HG03280 (cell line): ENCODE measurements around the gene UNC5C.
"Not testable (repeated sequence)": the region's sequence is repeated elsewhere in the genome, so short reads cannot be mapped to it uniquely, and the experiment has no call there.

Source experiments
- ATAC-seq: cut with Tn5 transposase; IDR thresholded peaks from one replicate; pipeline ENCODE4 v1.9.1; 2021; ENCODE audit warnings: mild to moderate bottlenecking, moderate library complexity; ENCODE audit not compliant: unreplicated experiment

Gene UNC5C

GRCh38 chr4:95188701-95189370 is 359.9 kb downstream of the UNC5C start:
- ATAC-seq = no peak

DNA sequence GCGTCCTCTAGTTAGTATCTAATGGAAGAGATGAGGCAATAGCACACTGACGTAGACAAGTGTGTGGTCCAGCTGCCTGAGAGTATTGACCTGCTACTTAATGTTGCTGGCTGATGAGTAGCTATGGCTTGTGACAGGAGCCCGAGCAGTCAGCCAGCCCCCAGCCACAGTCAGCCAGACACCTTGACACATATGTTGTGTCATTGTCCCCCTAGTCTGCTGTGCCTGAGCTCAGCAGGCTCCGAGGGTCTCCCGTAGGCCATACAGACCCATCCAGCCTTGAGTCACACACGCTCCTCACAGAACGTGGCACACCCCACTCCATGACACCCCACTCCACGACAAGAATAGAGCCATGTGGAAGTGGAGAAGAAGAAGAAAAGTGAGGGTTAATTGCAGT is 362.1 kb downstream of the UNC5C start:
- ATAC-seq = no peak

DNA sequence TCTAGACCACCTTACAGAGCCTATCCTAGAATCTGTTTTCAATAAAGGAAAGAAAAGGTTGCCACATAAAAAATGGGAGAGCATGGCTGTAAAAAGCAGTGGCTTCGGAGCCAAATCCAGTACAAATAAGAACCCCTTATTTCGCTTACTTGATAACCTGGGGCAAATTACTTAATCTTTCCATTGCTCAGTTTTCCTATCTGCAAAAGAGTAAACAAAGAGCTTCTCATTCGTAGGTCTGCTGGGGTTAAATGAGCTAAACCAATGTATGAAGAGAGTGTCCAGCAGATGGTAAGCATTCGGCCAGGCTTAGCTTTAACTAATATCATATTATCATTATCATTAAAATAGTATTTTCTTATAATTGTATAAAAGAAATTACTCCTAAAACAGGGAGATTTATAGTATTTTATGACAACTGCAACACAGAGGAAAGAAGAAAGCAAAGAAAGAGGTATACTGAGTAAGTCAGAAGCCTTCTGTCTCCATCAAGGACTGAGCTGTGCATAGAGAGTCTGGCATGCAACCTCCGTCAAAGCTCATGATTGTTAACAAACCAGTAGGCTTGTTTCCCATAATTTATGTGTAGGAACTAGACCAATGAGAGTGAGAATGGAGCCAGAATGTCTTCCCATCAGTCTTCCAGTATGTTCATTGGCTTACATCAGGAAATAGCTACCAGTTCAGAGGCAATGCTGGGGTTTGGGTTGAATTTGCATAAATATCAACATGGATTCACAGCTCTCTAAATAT is 364.9 kb downstream of the UNC5C start:
- no peak for ATAC-seq

GRCh38 chr4:95181996-95182306 is 366.8 kb downstream of the UNC5C start:
- no peak for ATAC-seq

- no peak for ATAC-seq
Observed at GRCh38 chr4:95181243-95181995, 367.4 kb downstream of the UNC5C start.

GRCh38 chr4:95180531-95181242 is 368.1 kb downstream of the UNC5C start:
- ATAC-seq = no peak

- no peak for ATAC-seq
Observed at GRCh38 chr4:95178938-95179337, 369.8 kb downstream of the UNC5C start.

- ATAC-seq = not testable (repeated sequence)
Observed at GRCh38 chr4:95171377-95171776, 377.4 kb downstream of the UNC5C start.

DNA sequence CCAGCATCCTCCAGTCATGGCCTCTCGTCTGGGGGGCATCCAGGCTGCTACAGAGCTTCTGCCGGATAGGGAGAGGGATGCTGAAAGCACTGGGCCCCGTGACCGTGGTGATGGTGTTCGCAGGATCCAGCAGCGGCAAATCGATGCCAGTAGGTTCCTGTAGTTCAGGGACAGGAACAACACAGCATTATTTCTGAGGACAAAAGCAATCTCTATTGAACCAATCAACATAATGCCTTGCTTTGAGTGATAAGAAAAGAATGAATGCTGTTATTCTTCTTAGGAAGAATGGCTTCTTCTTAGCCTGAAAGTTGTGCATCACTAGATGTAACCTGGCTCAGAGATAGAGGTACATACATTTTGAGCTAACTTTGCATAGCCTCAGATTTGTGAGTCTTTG is 378.6 kb downstream of the UNC5C start:
- no peak for ATAC-seq

GRCh38 chr4:95167805-95168204 is 381.0 kb downstream of the UNC5C start:
- no peak for ATAC-seq

DNA sequence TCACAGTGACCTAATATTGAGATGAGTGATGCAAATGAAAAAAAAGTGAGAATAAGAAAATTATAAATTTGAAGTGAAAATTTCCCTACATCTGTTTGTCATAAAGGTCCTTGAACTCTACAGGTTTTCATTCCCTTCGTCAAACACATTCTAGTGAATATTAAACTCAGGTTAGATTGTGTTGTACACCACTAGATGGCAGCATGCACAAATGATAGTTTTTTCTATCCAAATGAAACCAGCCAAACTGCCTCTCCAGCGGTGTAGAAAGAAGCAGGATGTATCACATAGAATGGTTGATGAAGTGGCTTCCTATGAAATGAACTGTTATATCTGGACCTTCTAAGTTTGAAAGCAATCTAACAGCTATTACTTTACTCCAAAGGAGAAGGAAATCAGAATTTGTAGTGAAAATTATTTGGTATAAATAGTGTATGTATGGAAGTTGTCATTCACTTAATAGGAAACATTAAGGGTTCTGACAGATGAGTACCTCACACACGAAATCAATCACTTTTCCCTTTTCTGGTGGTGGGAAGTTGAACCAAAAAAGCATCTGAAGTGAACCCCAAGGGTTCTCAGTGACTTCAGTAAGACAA is 382.7 kb downstream of the UNC5C start:
- ATAC-seq = peak; percentile 71

DNA sequence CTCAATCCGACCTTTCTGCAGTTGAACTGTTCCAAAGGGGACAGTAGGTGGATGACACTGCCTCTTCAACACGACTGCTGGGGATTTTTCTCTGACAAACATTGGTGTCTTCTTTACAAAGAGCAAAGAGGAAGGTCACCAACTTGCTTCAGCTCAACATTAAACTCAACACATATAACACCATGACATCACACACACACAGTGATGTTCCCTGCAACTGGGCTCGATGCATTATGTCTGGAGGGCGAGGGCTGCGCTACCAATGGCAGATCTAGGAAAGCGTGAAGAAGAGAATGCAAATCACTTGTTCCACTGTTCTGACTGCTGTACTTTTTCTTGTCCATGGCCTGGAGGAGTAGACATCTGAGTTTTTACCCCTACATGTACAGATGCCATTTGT is 385.9 kb downstream of the UNC5C start:
- ATAC-seq = no peak

DNA sequence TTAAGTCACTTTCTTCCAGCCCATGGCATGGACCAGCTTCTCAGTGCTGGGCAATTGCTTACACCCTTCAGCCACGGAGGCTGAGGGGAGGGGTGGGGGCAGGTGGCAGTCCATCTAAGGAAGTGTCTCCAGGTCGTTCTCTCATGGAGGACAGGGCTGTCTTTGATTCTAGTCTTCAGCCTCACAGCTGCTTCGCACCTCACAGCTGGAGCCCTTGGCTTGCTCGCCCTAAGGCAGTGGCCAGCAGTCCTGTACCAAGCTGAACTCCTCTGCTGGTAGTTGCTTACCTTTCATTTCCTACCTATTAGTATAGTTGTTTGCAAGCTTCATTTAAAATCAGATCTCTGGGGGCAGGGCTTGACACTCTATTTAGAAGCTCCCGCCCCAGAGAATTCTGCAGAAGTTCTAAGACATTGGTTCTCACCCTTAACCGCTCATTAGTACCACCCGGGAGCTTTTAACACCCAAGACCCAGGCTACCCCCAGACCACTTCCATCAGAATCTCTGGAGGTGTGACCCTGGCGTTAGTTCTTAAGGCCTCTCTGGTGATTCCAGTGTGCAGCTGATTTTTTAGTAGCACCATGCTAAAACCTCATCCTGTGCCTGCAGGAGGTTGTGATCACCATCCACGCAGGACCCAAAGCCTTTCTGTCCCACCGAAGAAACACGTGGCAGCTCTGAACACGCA is 386.8 kb downstream of the UNC5C start:
- ATAC-seq = no peak

DNA sequence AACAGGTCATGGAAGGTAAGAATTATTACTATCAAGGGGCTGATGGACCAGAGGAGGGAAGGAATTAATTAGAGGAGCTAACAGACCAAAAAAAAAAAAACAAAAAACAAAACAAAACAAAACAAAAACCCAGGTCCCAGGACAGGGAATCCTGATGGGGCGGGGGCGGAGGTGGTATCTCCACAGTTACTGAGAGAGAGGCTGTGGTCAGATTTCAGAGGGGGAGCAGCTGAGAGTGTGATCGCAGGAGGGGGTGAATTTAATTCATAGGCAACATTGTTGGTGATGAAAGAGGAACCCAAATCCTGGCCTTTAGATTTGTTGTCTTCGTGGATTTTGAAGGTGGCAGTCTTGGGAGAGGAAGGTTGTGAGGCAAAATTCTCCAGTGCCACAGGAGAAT is 389.4 kb downstream of the UNC5C start:
- ATAC-seq = no peak

- no peak for ATAC-seq
Observed at GRCh38 chr4:95158626-95159025, 390.1 kb downstream of the UNC5C start.

DNA sequence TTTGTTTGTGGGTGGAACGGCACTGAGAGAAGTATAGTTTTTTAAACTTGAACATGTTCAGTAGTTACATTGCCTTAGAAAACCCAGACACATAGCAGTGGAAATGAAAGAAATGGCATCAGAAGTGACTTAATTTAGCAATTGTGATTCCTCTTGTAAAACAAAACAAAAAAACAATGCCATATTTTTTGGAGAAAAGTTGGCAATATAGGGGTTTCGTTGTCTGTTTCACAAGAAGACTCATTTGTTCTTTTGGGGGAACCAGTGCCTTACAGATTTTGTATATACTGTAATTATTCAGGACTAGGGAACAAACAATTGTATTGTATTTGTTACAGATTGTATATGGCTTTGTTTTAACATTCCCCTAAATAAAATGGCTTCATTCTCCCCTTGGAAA is 390.7 kb downstream of the UNC5C start:
- ATAC-seq = no peak

DNA sequence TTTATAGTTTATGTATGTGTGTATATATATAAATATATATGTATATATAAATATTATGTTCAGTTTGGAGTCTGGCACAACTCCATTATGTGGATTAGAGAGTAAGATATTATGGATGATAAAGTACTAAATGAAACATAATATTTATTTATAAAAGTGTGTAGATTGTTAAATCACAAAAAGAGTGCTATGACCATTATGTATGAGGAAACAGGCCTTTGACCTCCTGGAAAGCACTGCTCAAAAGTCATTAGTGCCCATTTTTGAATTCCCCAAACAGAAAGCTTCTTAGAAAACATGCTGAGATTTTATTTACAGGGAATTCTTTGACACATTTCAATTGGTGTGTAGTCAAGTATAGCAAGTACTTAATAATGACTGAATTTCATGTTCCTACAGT is 391.2 kb downstream of the UNC5C start:
- no peak for ATAC-seq

GRCh38 chr4:95156452-95156765 is 392.4 kb downstream of the UNC5C start:
- no peak for ATAC-seq

GRCh38 chr4:95155759-95156451 is 392.9 kb downstream of the UNC5C start:
- ATAC-seq = no peak

DNA sequence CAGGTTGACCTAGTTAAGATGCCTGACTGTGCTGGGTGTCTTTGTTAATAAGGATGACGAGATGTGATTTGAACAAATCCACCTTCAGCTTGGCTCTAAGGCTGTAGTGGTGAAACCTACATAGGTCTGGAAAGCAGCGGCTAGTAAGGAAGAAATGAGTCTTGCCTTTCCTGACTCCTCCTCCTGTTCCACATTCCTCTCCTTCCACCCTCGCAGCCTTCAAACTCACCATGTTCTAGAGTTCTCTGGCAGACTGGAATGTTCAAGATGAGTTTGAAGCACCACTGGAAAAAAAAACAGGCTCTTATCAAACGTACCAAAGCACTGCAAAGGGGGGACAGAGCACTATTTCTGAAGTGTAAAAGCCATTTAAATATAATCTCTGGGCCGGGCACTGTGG is 395.6 kb downstream of the UNC5C start:
- ATAC-seq = no peak
